ENCODE measurements around the gene VAV3. TPM values are rescaled to one million over a fixed set of nuclear protein-coding genes. Genes with fewer than 3 reads are reported as not detected.

The VAV3 gene
- polyA plus RNA-seq, 10 donors: 2.5 to 8.9 (median 5.3) TPM

GRCh38 chr1:107939256-107939655 is 25.7 kb downstream of the VAV3 start:
- DNase-seq: no peak

DNA sequence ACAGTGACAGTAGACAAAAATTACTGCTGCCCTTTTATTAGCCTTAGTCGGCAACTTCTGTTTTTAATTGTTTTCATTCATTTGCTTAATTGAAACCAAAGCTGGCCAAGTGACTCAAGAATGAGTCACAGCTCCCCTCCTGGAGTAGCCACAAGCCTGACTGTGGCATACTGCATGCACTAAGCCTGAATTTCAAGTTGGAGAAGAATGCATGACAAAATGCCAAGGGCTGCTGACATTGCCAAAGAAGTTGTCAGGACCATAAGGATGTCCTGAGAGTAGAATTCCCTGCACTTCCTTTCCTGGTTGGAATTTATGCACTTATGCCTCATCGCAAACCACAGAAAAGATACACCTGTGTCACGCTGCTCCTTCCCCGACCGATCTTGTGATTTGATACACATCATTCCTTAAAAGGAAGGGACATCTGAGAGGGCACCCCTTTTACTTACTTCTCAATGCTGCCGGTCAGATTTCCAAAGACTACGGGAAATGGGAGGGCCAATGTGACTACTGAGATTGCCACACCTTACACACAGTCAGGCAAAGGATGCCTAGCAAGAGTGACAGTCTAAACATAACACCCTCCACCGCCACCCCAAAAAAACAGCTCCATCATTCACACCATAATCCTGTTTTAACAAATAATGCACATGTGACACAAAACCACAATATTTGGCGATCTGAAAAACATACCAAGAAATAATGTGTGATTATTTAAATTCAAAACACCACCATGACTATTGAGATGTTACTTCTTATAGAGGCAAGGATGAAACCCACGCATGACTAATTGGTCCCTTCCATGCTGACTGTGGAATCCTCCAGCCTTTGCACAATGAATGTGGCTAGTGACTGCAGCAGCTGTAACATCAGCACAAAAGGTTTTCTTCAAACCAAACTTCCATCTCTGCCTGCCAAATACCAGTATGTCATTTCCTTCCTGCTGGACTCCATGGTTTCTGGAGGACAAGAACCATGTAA is 28.2 kb downstream of the VAV3 start:
- peak; percentile 7 to 93 (median 41) for DNase-seq

DNA sequence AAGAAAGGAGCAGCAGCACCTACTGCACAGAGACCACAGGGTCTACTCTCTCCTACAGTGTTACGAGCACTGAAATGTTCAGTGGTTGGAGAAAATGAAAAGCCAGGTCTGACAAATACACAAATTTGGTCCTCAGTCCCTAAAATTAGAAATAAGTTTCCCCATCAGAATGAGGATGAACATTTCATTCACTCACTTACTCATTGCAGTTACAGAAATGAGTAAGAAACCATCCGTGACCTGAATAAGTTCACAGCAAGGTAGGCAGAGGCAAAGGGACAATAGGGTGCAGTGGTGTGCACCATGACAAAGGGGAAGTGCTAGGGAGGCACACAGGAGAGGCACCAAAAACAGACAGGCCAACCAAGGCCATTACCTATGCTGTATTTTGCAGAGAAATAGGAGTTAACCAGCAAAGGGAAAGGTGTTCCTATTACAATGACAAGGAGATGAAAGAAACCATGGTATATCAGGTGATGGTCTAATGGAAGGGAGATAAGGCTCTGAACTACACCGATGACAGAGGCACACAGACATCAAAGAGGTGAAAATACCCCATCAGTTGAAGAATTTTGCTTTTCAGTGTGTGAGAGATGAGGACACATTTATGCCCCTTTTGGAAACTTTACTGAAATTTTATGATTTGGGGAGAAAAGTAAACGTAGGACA is 29.4 kb downstream of the VAV3 start:
- DNase-seq: no peak

DNA sequence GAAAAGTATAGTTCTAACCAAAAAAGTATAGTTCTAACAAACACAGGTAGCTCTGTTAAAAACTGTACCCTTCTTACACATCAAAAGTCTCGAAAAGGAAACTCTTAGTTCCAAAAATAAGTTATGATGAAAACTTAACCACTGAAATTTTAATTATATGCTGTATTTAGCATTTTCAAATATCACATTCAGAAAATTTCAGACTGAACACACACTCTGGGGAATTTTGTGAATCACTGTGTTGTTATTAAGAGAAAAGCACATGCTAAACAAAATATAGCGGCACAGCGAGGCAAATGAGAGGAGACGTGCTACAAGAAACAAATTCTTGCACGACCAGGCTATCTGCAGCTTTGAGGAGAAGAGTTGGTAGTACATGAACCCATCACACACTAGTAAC is 30.4 kb downstream of the VAV3 start:
- DNase-seq: no peak

DNA sequence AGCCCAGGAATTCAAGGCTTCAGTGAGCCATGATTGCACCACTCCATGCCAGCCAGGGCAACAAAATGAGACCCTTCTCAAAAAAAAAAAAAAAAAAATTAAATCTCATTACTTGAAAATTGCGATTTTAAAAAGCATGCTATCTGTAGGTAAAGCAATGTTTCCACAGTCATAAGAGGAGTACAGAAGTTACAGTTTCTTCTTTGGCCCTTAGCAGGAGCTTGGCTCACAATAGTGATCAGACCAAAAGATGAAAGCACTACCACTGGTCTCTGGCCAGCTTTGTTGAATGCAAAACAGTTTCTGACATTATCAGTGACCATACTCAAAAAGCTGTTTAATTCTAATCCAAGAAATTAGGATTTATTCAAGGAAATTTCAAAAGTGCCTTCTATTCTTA is 31.2 kb downstream of the VAV3 start:
- DNase-seq: no peak

DNA sequence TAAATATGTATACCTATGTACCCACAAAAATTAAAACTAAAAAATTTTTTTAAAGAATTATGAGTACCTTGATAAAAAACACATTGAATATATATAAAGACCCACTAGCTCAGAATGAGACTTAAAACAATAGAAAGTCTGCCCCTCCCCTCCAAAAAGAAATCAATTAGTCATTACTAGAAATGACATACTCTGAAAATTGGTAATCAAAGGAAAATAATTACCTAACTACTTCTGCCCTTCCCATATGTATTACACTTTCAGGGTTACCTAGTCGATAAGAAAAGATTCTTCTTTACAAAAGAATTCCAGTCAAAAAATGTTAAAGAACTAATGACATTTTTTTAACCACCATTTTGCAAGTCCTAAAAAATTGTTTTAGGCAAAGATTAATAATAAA is 34.7 kb downstream of the VAV3 start:
- DNase-seq: no peak

DNA sequence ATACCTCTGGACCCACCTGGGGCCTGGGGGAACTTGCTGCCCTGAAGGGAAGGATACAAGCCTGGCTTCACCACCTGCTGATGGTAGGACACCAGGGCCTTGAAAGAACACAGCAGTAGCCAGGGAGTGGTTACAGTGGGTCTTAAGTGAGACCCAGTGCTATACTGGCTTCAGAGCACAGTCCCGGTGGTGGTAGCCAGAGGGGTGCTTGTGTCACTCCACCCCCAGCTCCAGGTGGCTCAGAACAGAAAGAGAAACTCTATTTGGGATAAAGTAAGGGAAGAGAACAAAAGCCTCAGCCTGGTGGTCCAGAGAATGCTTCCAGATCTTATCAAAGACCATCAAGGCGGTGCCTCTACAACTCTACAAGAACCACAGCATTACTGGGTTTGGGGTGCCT is 37.2 kb downstream of the VAV3 start:
- no peak for DNase-seq

DNA sequence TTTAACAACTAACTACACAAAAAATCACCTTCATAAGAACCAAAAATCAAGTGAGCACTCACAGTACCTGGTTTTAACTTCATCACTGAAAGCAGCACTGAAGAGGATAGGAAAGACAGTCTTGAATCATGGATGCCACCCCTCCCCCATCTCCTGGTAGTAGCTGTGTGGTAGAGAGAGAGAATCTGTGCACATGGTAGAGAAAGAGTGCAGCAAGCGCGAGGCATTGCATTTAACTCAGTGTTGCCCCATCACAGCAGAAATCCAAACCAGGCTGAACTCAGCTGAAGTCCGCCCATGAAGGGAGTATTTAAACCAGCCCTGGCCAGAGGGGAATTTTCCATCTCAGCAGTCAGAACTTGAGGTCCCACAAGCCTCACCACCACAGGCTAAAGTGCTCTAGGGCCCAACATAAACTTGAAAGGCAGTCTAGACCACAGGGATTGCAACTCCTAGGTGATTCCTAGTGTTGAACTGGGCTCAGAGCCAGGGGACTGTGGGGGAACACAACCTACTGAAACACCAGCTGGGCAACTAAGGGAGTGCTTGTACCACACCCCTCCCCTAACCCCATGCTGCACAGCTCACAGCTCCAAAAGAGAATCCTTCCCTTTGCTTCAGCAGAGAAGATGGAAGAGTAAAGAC is 38.4 kb downstream of the VAV3 start:
- DNase-seq: no peak

- no peak for DNase-seq
Observed at GRCh38 chr1:107925565-107925964, 39.4 kb downstream of the VAV3 start.

DNA sequence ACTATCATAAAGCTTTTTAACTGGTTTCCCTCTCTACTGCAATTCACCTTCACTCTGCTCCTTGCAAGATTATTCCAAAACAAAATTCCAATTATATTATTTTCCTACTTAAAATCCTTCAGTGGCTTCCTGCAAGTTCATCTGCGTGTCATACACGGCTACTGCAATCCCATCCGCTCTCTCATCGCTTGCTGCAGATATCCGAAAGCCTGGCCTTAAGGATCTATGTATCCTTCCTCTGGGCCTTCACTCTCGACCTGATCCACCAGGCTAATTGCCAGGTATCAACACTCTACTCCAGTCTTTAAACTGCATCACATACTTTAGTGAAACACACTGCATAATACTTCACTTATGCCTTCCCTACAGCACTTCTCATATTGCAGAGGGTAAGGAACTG is 44.0 kb downstream of the VAV3 start:
- DNase-seq: no peak

DNA sequence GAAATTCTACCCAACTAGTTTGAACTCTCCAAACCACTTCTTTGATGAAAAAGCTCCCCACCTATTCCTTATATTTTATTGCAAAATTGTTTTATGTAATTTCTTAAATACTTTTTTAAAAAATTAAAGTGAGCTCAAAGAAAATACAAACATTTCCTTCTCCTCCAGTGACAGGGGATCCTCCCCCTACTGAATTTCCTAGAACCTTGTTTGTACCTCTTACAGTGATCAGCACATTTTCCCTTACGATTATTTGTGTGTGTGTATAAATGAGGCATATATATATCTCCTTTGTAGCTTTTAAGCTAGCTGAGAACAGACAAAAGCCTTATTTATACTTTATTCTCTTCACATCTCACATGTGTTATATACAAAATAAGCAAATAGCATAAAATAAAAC is 44.4 kb downstream of the VAV3 start:
- no peak for DNase-seq

DNA sequence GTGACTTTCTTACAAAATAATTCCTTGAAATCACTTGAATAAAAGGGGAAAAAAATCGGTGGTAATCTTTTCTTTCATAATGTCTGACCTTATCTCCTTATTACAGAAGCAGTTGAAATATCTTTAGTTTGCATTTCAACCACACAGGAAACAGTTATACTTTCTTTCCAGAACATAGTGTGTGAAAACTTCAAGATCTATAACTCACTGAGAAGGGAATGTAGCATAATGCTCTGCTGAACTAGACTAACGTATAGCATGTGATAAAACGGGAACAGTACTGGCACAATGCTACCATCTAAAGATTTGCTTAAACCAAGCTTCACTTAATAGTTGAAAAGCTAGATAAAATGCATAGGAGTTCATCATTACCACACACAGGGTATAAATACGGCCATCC is 45.0 kb downstream of the VAV3 start:
- DNase-seq: no peak

DNA sequence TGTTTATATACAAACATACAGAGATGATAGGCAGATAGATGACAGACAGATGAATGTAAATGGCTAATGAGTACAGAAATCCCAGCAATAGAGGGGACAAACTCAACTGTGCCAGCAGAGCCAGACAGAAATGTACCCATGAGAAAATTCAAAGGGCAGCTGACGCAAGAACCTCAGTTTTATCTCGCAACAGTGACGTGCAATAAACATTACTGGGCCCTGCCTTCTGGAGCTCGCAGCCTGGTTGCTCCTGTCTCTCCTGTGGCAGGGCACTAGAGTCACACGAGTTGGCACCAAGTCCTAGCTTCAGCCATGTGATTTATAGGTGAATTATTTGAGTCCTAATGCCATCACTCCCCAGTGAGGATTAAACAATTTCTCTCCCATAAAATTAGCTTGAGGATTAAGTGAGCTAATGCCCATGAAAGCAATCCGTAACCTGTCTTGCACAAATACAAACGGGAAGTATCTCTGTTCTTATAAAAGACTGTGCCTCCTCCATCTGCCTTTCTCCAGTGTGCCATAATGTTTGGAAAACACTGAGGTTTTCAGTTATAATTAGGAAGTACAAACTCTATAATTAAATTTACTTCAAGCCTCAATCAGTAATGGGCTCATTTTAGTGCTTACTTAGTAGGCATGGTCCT is 50.7 kb downstream of the VAV3 start:
- DNase-seq: no peak

GRCh38 chr1:107912656-107913055 is 52.3 kb downstream of the VAV3 start:
- DNase-seq: no peak

DNA sequence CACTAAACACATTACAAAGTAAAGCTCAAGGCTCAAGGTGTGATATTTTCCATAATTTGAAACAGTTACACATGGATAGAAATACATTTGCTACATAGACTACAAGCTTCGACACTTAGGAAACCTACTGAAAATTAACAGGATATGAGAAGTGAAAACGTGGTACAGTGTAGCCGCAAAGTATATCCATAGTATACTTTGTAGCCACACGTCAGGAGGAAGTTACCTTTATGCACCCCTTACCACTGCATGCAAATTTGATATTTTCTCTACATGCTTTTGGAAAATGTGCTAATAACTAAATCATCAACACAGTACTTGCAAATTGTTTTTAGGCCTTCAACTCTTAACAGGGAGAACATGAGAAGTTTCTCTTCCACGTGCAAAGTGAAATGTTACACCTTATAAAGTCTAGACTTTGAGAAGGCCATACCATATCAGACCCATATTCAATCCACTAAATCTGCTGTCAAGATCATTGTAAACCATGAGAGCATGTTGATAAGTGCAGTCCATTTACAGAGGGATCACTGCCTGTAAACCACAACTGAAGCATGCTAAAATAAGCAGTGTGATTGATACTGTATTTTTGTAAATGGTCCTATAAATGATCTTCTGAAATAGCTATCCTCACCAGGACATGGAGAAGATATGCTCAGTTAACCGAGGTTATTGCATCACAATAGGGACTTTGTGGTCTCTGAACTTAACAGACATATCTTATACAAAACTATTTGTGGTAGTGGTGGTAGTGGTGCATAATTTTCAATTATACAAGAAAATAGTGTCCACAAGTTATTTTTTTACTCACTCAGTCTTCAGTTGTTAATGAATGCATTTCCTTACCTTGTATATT is 64.7 kb downstream of the VAV3 start:
- no peak for DNase-seq

DNA sequence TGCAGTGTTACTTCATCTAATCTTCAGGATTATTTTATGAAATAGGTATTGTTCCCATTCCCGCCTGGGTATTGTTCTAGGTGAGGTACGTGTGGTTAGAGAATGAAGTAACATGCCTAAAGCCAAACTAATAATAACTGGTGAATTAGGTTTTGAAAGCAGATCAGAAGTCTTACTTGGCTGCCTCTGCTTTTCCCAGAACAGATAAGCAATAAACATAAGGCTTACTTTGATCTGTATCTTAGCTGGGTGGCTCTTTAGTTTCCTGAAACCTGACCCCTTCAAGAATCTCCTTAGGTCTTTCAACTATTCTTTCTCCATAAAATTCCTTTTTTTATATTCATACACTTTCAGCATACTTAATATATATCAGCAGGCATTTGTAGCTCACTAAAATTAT is 65.3 kb downstream of the VAV3 start:
- DNase-seq: no peak

GRCh38 chr1:107897438-107898345 is 67.3 kb downstream of the VAV3 start:
- DNase-seq: no peak

DNA sequence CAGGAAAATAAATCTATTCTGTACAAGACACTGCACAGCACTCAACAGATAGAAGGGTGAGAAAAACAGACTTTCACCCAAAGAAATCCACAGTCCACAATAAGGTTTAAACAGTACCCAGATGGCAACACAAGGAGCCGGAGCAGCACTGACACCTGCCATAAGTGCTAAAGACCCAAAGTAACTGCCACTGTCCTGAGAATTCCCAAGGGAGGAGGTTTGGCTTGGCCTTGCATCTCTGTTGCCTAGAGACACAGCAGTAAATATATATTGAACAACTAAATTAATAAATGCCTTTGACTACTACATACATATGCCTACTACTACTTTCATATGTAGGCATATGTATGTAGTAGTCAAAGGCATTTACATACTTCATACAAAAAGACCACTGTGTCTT is 68.0 kb downstream of the VAV3 start:
- no peak for DNase-seq

GRCh38 chr1:107896401-107896800 is 68.6 kb downstream of the VAV3 start:
- no peak for DNase-seq

All from muscle of back (tissue), 11 donors.